ENCODE data around the gene AKR1A1. TPM values are rescaled to one million over a fixed set of nuclear protein-coding genes. Genes with fewer than 3 reads are reported as not detected.
"Not testable (repeated sequence)": the region's sequence is repeated elsewhere in the genome, so short reads cannot be mapped to it uniquely, and the experiment has no call there.

Gene AKR1A1
- total RNA-seq, 1 experiment from 2014 or later, result 142 TPM

DNA sequence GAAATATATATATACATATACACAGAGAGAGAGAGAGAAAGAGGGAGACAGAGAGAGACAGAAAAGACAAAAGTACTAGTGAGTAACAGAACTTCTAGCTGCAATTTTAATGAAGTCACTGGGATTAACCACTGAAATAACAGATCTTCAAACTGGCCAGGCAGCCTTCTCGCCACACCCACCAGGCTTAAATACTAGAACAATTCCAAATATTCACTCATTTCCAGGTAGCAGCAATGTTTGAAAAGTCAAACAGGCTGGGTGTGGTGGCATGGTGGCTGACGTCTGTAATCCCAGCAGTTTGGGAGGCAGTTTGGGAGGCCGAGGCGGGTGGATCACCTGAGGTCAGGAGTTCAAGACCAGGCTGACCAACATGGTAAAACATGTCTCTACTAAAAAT lies 34.2 kb upstream of the AKR1A1 start:
- H3K27ac ChIP-seq (ENCODE audit: low read length), result no peak overlapping the region
- H3K36me3 ChIP-seq (ENCODE audit: control insufficient read depth, insufficient read depth, low read length), result peaks cover 46% of the 10 kb centered on the region
- CTCF ChIA-PET, result no interaction called here
- H3K9me3 ChIP-seq (ENCODE audit: control insufficient read depth, insufficient read depth, low read depth, low read length), result no peaks in the 10 kb centered on the region
- ATAC-seq, result no peak
- POLR2A ChIA-PET, result interaction anchor here (0.6 to 0.7 kb wide), 2 partner anchors 153 to 580 kb away, joined by 4 to 19 read pairs; no protein-coding TSS in a partner anchor
- DNase-seq (ENCODE audit: low read depth, low spot score), result no peak
- no peak overlapping the region for H3K4me3 ChIP-seq (ENCODE audit: low read depth in 2 of 2, low read length in 2 of 2)
- TF ChIP-seq CTCF (IDR thresholded peaks at IDR 0.05) (no peak), POLR2AphosphoS5 (IDR thresholded peaks at IDR 0.05; ENCODE audit: low read depth, low read length) (no peak), SIN3A (IDR thresholded peaks at IDR 0.05; ENCODE audit: borderline replicate concordance, insufficient read depth, low read depth, low read length) (no peak), REST (IDR thresholded peaks at IDR 0.05; ENCODE audit: insufficient read depth in 1 of 2, low read depth in 2 of 2, low read length in 1 of 2) (no peak), TCF7L2 (IDR thresholded peaks at IDR 0.05; ENCODE audit: low read depth, low read length) (no peak)
- H3K27me3 ChIP-seq (ENCODE audit: control insufficient read depth, insufficient read depth, low read length), result no peaks in the 10 kb centered on the region
- intact Hi-C loops (cut with micrococcal nuclease; ENCODE audit: unreplicated experiment) (no loop called here), in situ Hi-C loops (cut with HindIII; ENCODE audit: low pct_unique_long_range_greater_than_20kb, low sequenced_read_pairs) (no loop called here)
- no TSS peak for BruUV-seq (replicated peaks)
- peaks cover 7% of the 10 kb centered on the region for H3K4me1 ChIP-seq (ENCODE audit: control insufficient read depth, insufficient read depth, low read length)

DNA sequence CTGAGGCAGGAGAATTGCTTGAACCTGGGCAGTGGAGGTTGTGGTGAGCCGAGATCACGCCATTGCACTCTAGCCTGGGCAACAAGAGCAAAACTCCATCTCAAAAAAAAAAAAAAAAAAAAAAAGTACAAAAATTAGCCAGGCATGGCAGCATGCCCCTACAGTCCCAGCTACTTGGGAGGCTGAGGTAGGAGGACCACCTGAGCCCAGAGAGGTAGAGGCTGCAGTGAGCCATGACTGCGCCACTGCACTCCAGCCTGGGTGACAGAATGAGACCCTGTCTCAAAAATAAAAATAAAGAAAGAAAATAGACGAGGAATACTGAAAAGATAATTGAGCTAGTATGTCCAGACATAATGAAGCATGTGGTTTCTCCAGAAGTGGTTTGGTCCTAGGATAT lies 32.3 kb upstream of the AKR1A1 start:
- peaks cover 11% of the 10 kb centered on the region for H3K4me1 ChIP-seq (ENCODE audit: control insufficient read depth, insufficient read depth, low read length)
- peaks cover 34% of the 10 kb centered on the region for H3K36me3 ChIP-seq (ENCODE audit: control insufficient read depth, insufficient read depth, low read length)
- CTCF ChIA-PET; H3K27me3 ChIP-seq (ENCODE audit: control insufficient read depth, insufficient read depth, low read length); intact Hi-C loops (cut with micrococcal nuclease; ENCODE audit: unreplicated experiment); in situ Hi-C loops (cut with HindIII; ENCODE audit: low pct_unique_long_range_greater_than_20kb, low sequenced_read_pairs); ATAC-seq; H3K9me3 ChIP-seq (ENCODE audit: control insufficient read depth, insufficient read depth, low read depth, low read length); H3K27ac ChIP-seq (ENCODE audit: low read length); DNase-seq (ENCODE audit: low read depth, low spot score); POLR2A ChIA-PET; BruUV-seq (replicated peaks); H3K4me3 ChIP-seq (ENCODE audit: low read depth in 2 of 2, low read length in 2 of 2): not testable (repeated sequence)

DNA sequence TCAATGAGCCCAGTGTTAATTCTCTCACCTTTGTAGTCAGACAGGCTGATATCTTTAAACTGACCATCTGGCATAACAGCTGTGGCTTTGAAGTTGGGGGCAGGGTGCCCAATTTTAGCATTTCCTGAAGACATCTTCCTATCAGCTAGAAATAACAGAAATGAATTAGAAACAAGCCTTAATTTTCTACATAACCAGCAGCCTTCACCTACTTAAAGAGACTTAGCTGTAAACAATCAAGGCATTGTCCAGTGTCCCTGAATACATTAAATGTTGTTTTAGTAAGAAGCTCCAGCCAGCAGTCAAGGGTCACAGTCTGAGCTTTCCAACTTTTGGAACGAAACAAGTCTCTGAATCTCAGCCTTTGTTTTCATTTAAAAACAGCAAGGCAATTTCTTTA lies 31.7 kb upstream of the AKR1A1 start:
- BruUV-seq (replicated peaks), result TSS peak; percentile 73
- H3K27ac ChIP-seq (ENCODE audit: low read length), result no peak overlapping the region
- ChIA-PET CTCF (interaction anchor here (0.6 kb wide), 1 partner anchor 604 kb away, joined by 8 read pairs; no protein-coding TSS in a partner anchor), POLR2A (interaction anchor here (0.6 kb wide), 1 partner anchor 18 kb away, joined by 3 read pairs; no protein-coding TSS in a partner anchor)
- ATAC-seq, result no peak
- no peaks in the 10 kb centered on the region for H3K9me3 ChIP-seq (ENCODE audit: control insufficient read depth, insufficient read depth, low read depth, low read length)
- peaks cover 34% of the 10 kb centered on the region for H3K36me3 ChIP-seq (ENCODE audit: control insufficient read depth, insufficient read depth, low read length)
- intact Hi-C loops (cut with micrococcal nuclease; ENCODE audit: unreplicated experiment), result no loop called here
- H3K4me3 ChIP-seq (ENCODE audit: low read depth in 2 of 2, low read length in 2 of 2), result peak overlapping the region; percentile 92 to 98
- no peaks in the 10 kb centered on the region for H3K27me3 ChIP-seq (ENCODE audit: control insufficient read depth, insufficient read depth, low read length)
- DNase-seq (ENCODE audit: low read depth, low spot score), result no peak
- H3K4me1 ChIP-seq (ENCODE audit: control insufficient read depth, insufficient read depth, low read length), result peaks cover 13% of the 10 kb centered on the region
- in situ Hi-C loops (cut with HindIII; ENCODE audit: low pct_unique_long_range_greater_than_20kb, low sequenced_read_pairs), result no loop called here
- no peak for TF ChIP-seq SIN3A (IDR thresholded peaks at IDR 0.05; ENCODE audit: borderline replicate concordance, insufficient read depth, low read depth, low read length)
- no peak for TF ChIP-seq TCF7L2 (IDR thresholded peaks at IDR 0.05; ENCODE audit: low read depth, low read length)
- TF ChIP-seq REST (IDR thresholded peaks at IDR 0.05; ENCODE audit: insufficient read depth in 1 of 2, low read depth in 2 of 2, low read length in 1 of 2), result no peak
- TF ChIP-seq CTCF (IDR thresholded peaks at IDR 0.05), result no peak
- TF ChIP-seq POLR2AphosphoS5 (IDR thresholded peaks at IDR 0.05; ENCODE audit: low read depth, low read length), result no peak

All from Panc1 (cell line).